A549 (cell line): ENCODE results near the gene PAK4. TPM values are rescaled to one million over a fixed set of nuclear protein-coding genes. Genes with fewer than 3 reads are reported as not detected.

Experiments
- ATAC-seq, 2 experiments: fragments of 200-7000 bp in 1 of 2; fragments of >200 bp in 1 of 2; cut with Nextera tagmentation in 1 of 2; cut with Tn5 transposase in 1 of 2; 3 replicates each; pipeline versions ENCODE4 v1.8.0 to v1.9.1; 2018 to 2020; ENCODE audit warnings: mild to moderate bottlenecking in 1 of 2, moderate library complexity in 1 of 2
- CTCF ChIA-PET: fragments of 300-600 bp; sonication (Branson Sonifier 250); formaldehyde crosslinking; extraction: SDS; loops from one replicate; lab custom pipeline; 2021; ENCODE audit warnings: antibody characterized with exemption, inconsistent platforms; lab: Yijun Ruan, JAX
- POLR2A ChIA-PET: fragments of 350-600 bp; formaldehyde crosslinking; extraction: SDS; loops from one replicate; lab custom pipeline; 2021; ENCODE audit warnings: antibody characterized with exemption, inconsistent platforms; lab: Yijun Ruan, JAX
- DNase-seq, 2 experiments: peaks; one replicate each; pipeline versions ENCODE4 v3.0.0 to v3.0.0-alpha.2; 2011 to 2016; ENCODE audit warnings: low read depth in 1 of 2, low spot score in 1 of 2
- FAIRE-seq: peaks from 2 replicates; lab custom pipeline; 2011; peaks lifted over from hg19 to GRCh38; lab: Jason Lieb, UNC
- H3K27ac ChIP-seq, 2 experiments: fragments of >200 bp; sonication (Bioruptor Twin); formaldehyde crosslinking; 3 replicates each; pipeline ENCODE4 v1.5.1; 2016 to 2017
- H3K4me1 ChIP-seq: fragments of >200 bp; sonication (Bioruptor Twin); formaldehyde crosslinking; 3 replicates; pipeline ENCODE4 v1.6.1; 2016
- H3K4me2 ChIP-seq: fragments of >200 bp; sonication (Bioruptor Twin); formaldehyde crosslinking; 3 replicates; pipeline ENCODE4 v1.6.1; 2016
- H3K4me3 ChIP-seq: fragments of >200 bp; sonication (Bioruptor Twin); formaldehyde crosslinking; 3 replicates; pipeline ENCODE4 v1.5.1; 2016
- H3K9me3 ChIP-seq: fragments of >200 bp; sonication (Bioruptor Twin); formaldehyde crosslinking; 3 replicates; pipeline ENCODE4 v1.6.1; 2016
- CHD4 ChIP-seq: fragments of 200-600 bp; sonication (generic); IDR thresholded peaks from 2 replicates; pipeline ENCODE4 v1.6.1; 2016; ENCODE audit warnings: antibody characterized with exemption, mild to moderate bottlenecking, borderline replicate concordance
- EHMT2 ChIP-seq: fragments of 200-600 bp; sonication (generic); IDR thresholded peaks from 2 replicates; pipeline ENCODE4 v1.6.1; 2016; ENCODE audit warnings: antibody characterized with exemption, low read depth, mild to moderate bottlenecking, moderate library complexity
- ELK1 ChIP-seq: fragments of 150-350 bp; IDR thresholded peaks from 2 replicates; pipeline ENCODE4 v1.6.1; 2014; ENCODE audit warnings: low read depth, mild to moderate bottlenecking, low read length
- EP300 ChIP-seq, 2 experiments: fragments of >200 bp; sonication (Bioruptor Twin); formaldehyde crosslinking; IDR thresholded peaks; 2 replicates in 1 of 2; 3 replicates in 1 of 2; pipeline ENCODE4 v1.6.1; 2016 to 2017
- FOSB ChIP-seq: fragments of 250-450 bp; sonication (Bioruptor Pico); IDR thresholded peaks from 2 replicates; pipeline ENCODE4 v1.5.0; 2020; ENCODE audit warnings: mild to moderate bottlenecking, moderate library complexity
- FOXS1 ChIP-seq: fragments of 250-450 bp; sonication (Bioruptor Pico); IDR thresholded peaks from 2 replicates; pipeline ENCODE4 v1.5.0; 2020; ENCODE audit warnings: mild to moderate bottlenecking, moderate library complexity
- GATA3 ChIP-seq: IDR thresholded peaks from 2 replicates; pipeline ENCODE4 v1.6.1; 2012; ENCODE audit warnings: borderline replicate concordance
- HDAC2 ChIP-seq: fragments of 200-600 bp; sonication (generic); IDR thresholded peaks from 2 replicates; pipeline ENCODE4 v1.6.1; 2016
- HEYL ChIP-seq: fragments of 250-450 bp; sonication (Bioruptor Pico); IDR thresholded peaks from 2 replicates; pipeline ENCODE4 v1.8.0; 2021; ENCODE audit warnings: mild to moderate bottlenecking, moderate library complexity
- HMGXB4 ChIP-seq: fragments of 250-450 bp; sonication (Bioruptor Pico); IDR thresholded peaks from 2 replicates; pipeline ENCODE4 v1.5.0; 2021; ENCODE audit warnings: mild to moderate bottlenecking, moderate library complexity, borderline replicate concordance
- HOXB13 ChIP-seq: fragments of 250-450 bp; sonication (Bioruptor Pico); IDR thresholded peaks from 2 replicates; pipeline ENCODE4 v1.5.0; 2020; ENCODE audit warnings: low read depth, mild to moderate bottlenecking, moderate library complexity
- HOXB5 ChIP-seq: fragments of 250-450 bp; sonication (Bioruptor Pico); IDR thresholded peaks from 2 replicates; pipeline ENCODE4 v1.5.0; 2020; ENCODE audit warnings: mild to moderate bottlenecking, moderate library complexity
- JUN ChIP-seq, 2 experiments: fragments of >200 bp; sonication (Bioruptor Twin); formaldehyde crosslinking; IDR thresholded peaks; 2 replicates in 1 of 2; 3 replicates in 1 of 2; pipeline ENCODE4 v1.6.1; 2016 to 2017
- JUNB ChIP-seq: fragments of >200 bp; sonication (Bioruptor Twin); formaldehyde crosslinking; IDR thresholded peaks from 2 replicates; pipeline ENCODE4 v1.6.1; 2016
- KDM1A ChIP-seq: fragments of 200-600 bp; sonication (generic); IDR thresholded peaks from 2 replicates; pipeline ENCODE4 v1.6.1; 2016; ENCODE audit warnings: low read depth, mild to moderate bottlenecking
- MAFK ChIP-seq: fragments of 450-650 bp; IDR thresholded peaks from 2 replicates; pipeline ENCODE4 v1.6.1; 2014; ENCODE audit not compliant: partially characterized antibody
- MAZ ChIP-seq: fragments of 150-350 bp; IDR thresholded peaks from 2 replicates; pipeline ENCODE4 v1.6.1; 2014; ENCODE audit warnings: antibody characterized with exemption, low read depth, low read length, borderline replicate concordance
- MYC ChIP-seq: IDR thresholded peaks from 2 replicates; pipeline ENCODE4 v1.6.1; 2012; ENCODE audit warnings: mild to moderate bottlenecking, inconsistent platforms, low read length, improper control_type of control experiment, borderline replicate concordance
- PBX3 ChIP-seq: IDR thresholded peaks from 2 replicates; pipeline ENCODE4 v1.6.1; 2012
- POLR2A ChIP-seq: IDR thresholded peaks from 2 replicates; pipeline ENCODE4 v1.6.1; 2012; ENCODE audit warnings: mild to moderate bottlenecking, low read length
- REST ChIP-seq: fragments of 200-600 bp; sonication (generic); IDR thresholded peaks from 2 replicates; pipeline ENCODE4 v1.6.1; 2016; ENCODE audit warnings: antibody characterized with exemption, mild to moderate bottlenecking, moderate library complexity
- RFX5 ChIP-seq: fragments of 450-650 bp; IDR thresholded peaks from 2 replicates; pipeline ENCODE4 v1.7.1; 2014; ENCODE audit warnings: antibody characterized with exemption, mild to moderate bottlenecking, moderate library complexity
- RNF2 ChIP-seq: fragments of 200-600 bp; sonication (generic); IDR thresholded peaks from 2 replicates; pipeline ENCODE4 v1.6.1; 2016; ENCODE audit warnings: low read depth, mild to moderate bottlenecking, antibody characterized with exemption, moderate library complexity, borderline replicate concordance
- TP53 ChIP-seq: fragments of 250-450 bp; sonication (Bioruptor Pico); IDR thresholded peaks from 2 replicates; pipeline ENCODE4 v1.5.0; 2021; ENCODE audit warnings: mild to moderate bottlenecking, moderate library complexity
- ZNF302 ChIP-seq: fragments of 250-450 bp; sonication (Bioruptor Pico); IDR thresholded peaks from 2 replicates; pipeline ENCODE4 v1.9.0; 2021; ENCODE audit warnings: inconsistent platforms, mild to moderate bottlenecking, moderate library complexity
- WGBS: methylation state at CpG from one replicate; pipeline ENCODE4 v1.1.6; 2017; ENCODE audit errors: missing lambda C conversion rate; 5-methylcytosine and 5-hydroxymethylcytosine counted together
- polyA plus RNA-seq, 4 experiments: library from polyadenylated mRNA; depleted of rRNA in 3 of 4; stranded (reverse); fragments of >200 nt; fragmentation: RNase III in 1 of 4; extraction: RNeasy Plus Mini Kit Qiagen cat#74134 plus additional on column Dnase treatment in 1 of 4; gene quantifications; 2 replicates in 3 of 4; 3 replicates in 1 of 4; pipeline ENCODE4 v1.2.3, GENCODE V29; 2011 to 2017

Gene PAK4
- polyA plus RNA-seq, 2 of the 4 experiments (the other 2 are of a cell fraction) = 42.9 to 84.2 TPM

DNA sequence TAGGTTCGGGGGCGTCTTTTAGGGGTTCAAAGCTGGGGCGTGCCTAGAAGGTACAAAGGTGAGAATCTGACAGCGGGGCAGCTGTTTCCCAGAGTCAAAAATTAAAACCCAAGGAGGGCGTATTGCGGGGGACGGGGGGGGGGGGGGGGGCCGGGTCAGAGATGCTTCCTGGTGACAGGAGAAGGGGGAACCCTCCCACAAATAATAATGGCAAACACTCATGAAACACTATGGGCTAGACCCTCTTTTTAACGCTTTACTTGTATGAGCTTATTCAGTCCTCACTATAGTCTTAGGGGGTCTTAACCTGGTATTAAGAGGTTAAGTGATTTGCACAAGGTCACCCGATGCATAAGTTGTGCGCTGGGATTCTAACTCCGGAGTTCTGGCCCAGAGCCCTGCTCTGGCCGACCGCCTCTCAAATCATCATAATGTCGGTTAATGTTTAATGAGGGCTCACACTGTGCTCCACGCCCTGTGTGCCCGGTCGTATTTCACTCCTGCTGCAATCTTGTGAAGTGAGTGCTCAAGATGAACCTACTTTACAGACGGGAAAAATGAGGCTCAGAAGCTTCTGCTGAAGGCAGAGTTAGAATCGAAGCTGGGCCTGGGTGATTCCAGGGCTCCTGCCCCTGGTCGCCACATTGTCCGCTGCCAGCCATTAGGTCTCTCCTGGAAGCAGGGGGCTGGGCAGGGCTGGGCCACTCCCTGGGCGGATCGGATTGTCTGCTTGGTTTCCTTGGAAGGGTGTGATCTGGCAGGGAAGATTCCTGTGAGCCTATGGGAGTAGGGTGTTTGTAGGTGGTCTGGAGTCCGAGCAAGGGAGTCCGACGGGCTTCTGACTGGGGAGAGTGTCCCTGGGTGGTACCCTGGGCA is 964 bp downstream of the PAK4 start (continued):
- no peak for TF ChIP-seq GATA3
- peak; percentile 90; the same call in 1 of the 2 replicates for TF ChIP-seq CHD4
- no peak for TF ChIP-seq RNF2
- TF ChIP-seq HMGXB4 (CRISPR knock-in tag) = no peak
- TF ChIP-seq HDAC2 = peak; percentile 94; the same call in 1 of the 2 replicates
- peak; percentile 98 for TF ChIP-seq KDM1A
- no peak for TF ChIP-seq RFX5
- no peak for TF ChIP-seq EHMT2
- TF ChIP-seq HOXB13 = no peak
- no peak for TF ChIP-seq JUNB
- TF ChIP-seq MYC = no peak; the same call in 1 of the 2 replicates

DNA sequence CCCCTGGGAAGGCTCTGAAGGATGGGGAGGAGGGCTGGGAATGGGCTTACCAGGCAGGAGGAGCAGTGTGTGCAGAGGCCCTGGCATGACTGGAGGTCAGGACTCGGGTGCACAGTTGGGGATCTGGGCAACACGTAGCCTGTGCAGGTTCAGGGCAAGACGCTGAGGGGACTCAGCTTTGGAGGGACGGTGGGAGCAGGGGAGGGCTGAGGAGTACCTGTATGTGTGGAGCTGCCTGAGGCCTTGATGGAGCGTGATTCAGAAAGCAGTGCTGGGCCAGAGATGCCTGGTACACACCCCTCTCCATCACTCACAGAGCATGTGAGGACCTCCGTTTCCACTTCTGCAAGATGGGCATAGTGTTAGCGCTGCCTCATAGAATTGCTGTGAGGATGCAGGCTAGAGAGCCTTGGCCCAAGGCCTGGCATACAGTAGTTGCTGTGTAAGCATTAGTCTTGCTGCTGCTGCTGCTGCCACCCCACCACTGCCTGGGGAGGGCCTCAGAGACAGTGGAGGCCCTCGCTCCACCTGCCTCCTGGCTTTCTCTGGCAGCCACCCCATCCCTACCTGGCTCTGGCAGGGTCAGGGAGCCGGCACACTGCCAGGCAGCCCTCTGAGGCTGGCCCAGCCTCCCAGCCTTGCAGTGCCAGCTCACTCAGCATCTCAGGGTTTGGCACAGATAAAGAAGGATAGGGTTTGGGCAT is 2.4 kb downstream of the PAK4 start:
- TF ChIP-seq GATA3 (no peak), ZNF302 (no peak), HEYL (no peak), MAFK (peak; percentile 74), JUN (IDR thresholded peaks at IDR 0.05) (no peak), FOSB (no peak)
- Histone ChIP-seq H3K27ac (peak overlapping the region; percentile 92 to 94), H3K4me1 (peaks cover 52% of the 10 kb centered on the region), H3K9me3 (no peaks in the 10 kb centered on the region), H3K4me2 (peak overlapping the region; percentile 77), H3K4me3 (peak overlapping the region; percentile 84; the same call in 2 of the 3 replicates)
- CTCF ChIA-PET = interaction anchor here (0.6 to 13.1 kb wide), 16 partner anchors 10 to 203 kb away, joined by 3 to 224 read pairs (median 6); no protein-coding TSS in a partner anchor
- DNase-seq (no peak), FAIRE-seq (peak; percentile 84), ATAC-seq (no peak)
- POLR2A ChIA-PET = interaction anchor here (1.1 kb wide), 1 partner anchor 308 kb away, joined by 3 read pairs; the partner anchor contains the start of gene RPS16
- WGBS = 82% methylated on average over 9 of the region's 9 CpGs

- Histone ChIP-seq H3K27ac (peak overlapping the region in 1 of 2 experiments; percentile 92; a peak in 4 of 6 replicates), H3K9me3 (no peaks in the 10 kb centered on the region), H3K4me1 (peaks cover 50% of the 10 kb centered on the region), H3K4me2 (peak overlapping the region; percentile 77), H3K4me3 (no peak overlapping the region)
- CTCF ChIA-PET = interaction anchor here (0.6 to 13.1 kb wide), 19 partner anchors 9 to 202 kb away, joined by 3 to 224 read pairs (median 3); partner anchors contain the start of gene FBXO17
- ATAC-seq = no peak
- no peak for DNase-seq
- no peak for FAIRE-seq
- POLR2A ChIA-PET = interaction anchor here (1.1 kb wide), 1 partner anchor 307 kb away, joined by 3 read pairs; the partner anchor contains the start of gene RPS16
- 76% methylated on average over 6 of the region's 6 CpGs for WGBS
- TF ChIP-seq POLR2A (no peak), REST (no peak), RNF2 (no peak), ELK1 (no peak), EHMT2 (no peak), PBX3 (no peak), RFX5 (no peak), MAZ (no peak), FOXS1 (CRISPR knock-in tag) (no peak), TP53 (no peak), HOXB5 (no peak), EP300 (IDR thresholded peaks at IDR 0.05) (no peak)
Measured at GRCh38 chr19:39128516-39129079, 3.0 kb downstream of the PAK4 start.
